Measurements from ENCODE around the gene RAB4B. TPM values are rescaled to one million over a fixed set of nuclear protein-coding genes. Genes with fewer than 3 reads are reported as not detected.
"Not testable (repeated sequence)": the region's sequence is repeated elsewhere in the genome, so short reads cannot be mapped to it uniquely, and the experiment has no call there.

The RAB4B gene
- polyA plus RNA-seq, 10 donors: 7.1 to 9.6 (median 8.6) TPM

- DNase-seq: peak; percentile 100
These were observed 27.8 kb upstream of the RAB4B start, which contains the start of gene ACTMAP for GRCh38 chr19:40750058-40750873. Gene ACTMAP, minus strand, starts transcription at chr19:40750477. Its CDS starts 674 bp downstream, at chr19:40749803.

GRCh38 chr19:40750874-40751537 lies 27.0 kb upstream of the RAB4B start, which contains the start of gene SNRPA:
Gene SNRPA, plus strand, starts transcription at chr19:40751203. Its CDS starts 206 bp downstream, at chr19:40751409.
- DNase-seq: peak; percentile 98 to 100 (median 98)

- DNase-seq: no peak
These were observed 25.7 kb upstream of the RAB4B start for GRCh38 chr19:40752257-40752781.

GRCh38 chr19:40754611-40755247 lies 23.3 kb upstream of the RAB4B start:
- no peak for DNase-seq

GRCh38 chr19:40755248-40755624 lies 22.8 kb upstream of the RAB4B start:
- no peak for DNase-seq

GRCh38 chr19:40755791-40756190 lies 22.3 kb upstream of the RAB4B start:
- no peak for DNase-seq

GRCh38 chr19:40756502-40757110 lies 21.4 kb upstream of the RAB4B start:
- DNase-seq: no peak

GRCh38 chr19:40758491-40758890 lies 19.6 kb upstream of the RAB4B start:
- no peak for DNase-seq

- DNase-seq: no peak
These were observed 18.7 kb upstream of the RAB4B start for GRCh38 chr19:40759352-40759751.

- no peak for DNase-seq
These were observed 15.1 kb upstream of the RAB4B start for GRCh38 chr19:40762754-40763470.

- no peak for DNase-seq
These were observed 14.5 kb upstream of the RAB4B start for GRCh38 chr19:40763526-40763925.

- no peak for DNase-seq
These were observed 14.1 kb upstream of the RAB4B start for GRCh38 chr19:40763963-40764362.

- DNase-seq: not testable (repeated sequence)
These were observed 11.7 kb upstream of the RAB4B start for GRCh38 chr19:40766385-40766784.

GRCh38 chr19:40768869-40769268 lies 9.2 kb upstream of the RAB4B start:
- DNase-seq: no peak

GRCh38 chr19:40771101-40771862 lies 6.8 kb upstream of the RAB4B start:
- not testable (repeated sequence) for DNase-seq

GRCh38 chr19:40774916-40775631 lies 3.0 kb upstream of the RAB4B start, which contains the start of gene MIA:
Gene MIA, plus strand, starts transcription at chr19:40775521. Its CDS starts 22 bp downstream, at chr19:40775543.
- no peak for DNase-seq

GRCh38 chr19:40775632-40776022 lies 2.4 kb upstream of the RAB4B start:
- no peak for DNase-seq

- DNase-seq: no peak
These were observed 1.7 kb upstream of the RAB4B start for GRCh38 chr19:40776364-40776763.

GRCh38 chr19:40776932-40777644 lies 959 bp upstream of the RAB4B start:
- DNase-seq: peak; percentile 94 to 97 (median 95)
